Psoas muscle (tissue), 8 donors: ENCODE results near the gene LRRC28. TPM values are rescaled to one million over a fixed set of nuclear protein-coding genes. Genes with fewer than 3 reads are reported as not detected.
"Not testable (repeated sequence)": the region's sequence is repeated elsewhere in the genome, so short reads cannot be mapped to it uniquely, and the experiment has no call there.

Experiments used
- ATAC-seq, 4 donors: fragments of 200-7000 bp; cut with Tn5 transposase; one replicate each; pipeline ENCODE4 v1.9.1; 2020; ENCODE audit warnings: moderate library complexity in 3 of 4, mild to moderate bottlenecking in 2 of 4
- DNase-seq, 2 donors: peaks; one replicate each; pipeline ENCODE4 v3.0.0-alpha.2; 2020
- H3K27ac ChIP-seq: fragments of 200-600 bp; one replicate; pipeline ENCODE4 v1.8.0; 2022
- H3K27me3 ChIP-seq, 3 donors: fragments of 200-600 bp in 1 of 3; one replicate each; pipeline versions ENCODE4 v1.6.1 to v1.8.0; 2013 to 2022; ENCODE audit warnings: low read length in 2 of 3, mild to moderate bottlenecking in 2 of 3, moderate library complexity in 1 of 3; ENCODE audit not compliant: insufficient read depth in 3 of 3
- H3K36me3 ChIP-seq, 2 donors: fragments of 200-600 bp in 1 of 2; one replicate each; pipeline versions ENCODE4 v1.6.1 to v1.8.0; 2013 to 2022; ENCODE audit warnings: low read depth in 1 of 2, mild to moderate bottlenecking in 1 of 2, moderate library complexity in 1 of 2; ENCODE audit not compliant: insufficient read depth in 1 of 2
- H3K4me1 ChIP-seq: fragments of 200-600 bp; one replicate; pipeline ENCODE4 v1.8.0; 2022
- H3K4me3 ChIP-seq: fragments of 200-600 bp; one replicate; pipeline ENCODE4 v1.8.0; 2022; ENCODE audit warnings: mild to moderate bottlenecking
- H3K9me3 ChIP-seq: fragments of 200-600 bp; one replicate; pipeline ENCODE4 v1.8.0; 2022
- CTCF ChIP-seq: fragments of 200-600 bp; IDR thresholded peaks from one replicate; pipeline ENCODE4 v1.8.0; 2022; ENCODE audit warnings: antibody characterized with exemption
- WGBS, 3 donors: extraction: QIAGEN DNeasy Blood & Tissue Kit; methylation state at CpG; one replicate each; pipeline versions ENCODE4 v1.1.6 to v1.1.7; 2013; 5-methylcytosine and 5-hydroxymethylcytosine counted together
- intact Hi-C, 2 donors: fragments of 100-400 bp; cut with DNase I; formaldehyde crosslinking; loops; one replicate each; pipeline versions ENCODE4 v1.11.0 to v1.14.2; 2022
- polyA plus RNA-seq, 3 donors: library from polyadenylated mRNA; stranded (reverse); fragments of 200-250 nt; gene quantifications; one replicate each; pipeline ENCODE4 v1.2.3, GENCODE V29; 2013
- total RNA-seq, 4 donors: library from RNA; stranded (reverse); fragmentation: NEBNext Ultra II Directional in 2 of 4; extraction: Animal tissue kit (Norgen Biotek cat#: 25700) in 2 of 4; gene quantifications; one replicate each; pipeline versions ENCODE4 v1.2.1 to v1.2.4, GENCODE V29; 2021 to 2023
- donor health status: healthy with polysubstance abuse.
- donor health status: DM: no; HTN: no; CAD: no; lungs with moderate emphysema.
- donor health status: Bipolar disorder and iron deficiency.
- donor health status: healthy.
- donor health status: DM: yes; HTN: yes; CAD: no.
- donor health status: DM: no; HTN: no; CAD: no.
- donor health status: DM: no; HTN: no; CAD: no.
- donor health status: DM: yes; HTN: yes; CAD: no.

Gene LRRC28
- total and polyA plus RNA-seq, 7 donors: 8.4 to 31.2 (median 21.0) TPM

- Histone ChIP-seq H3K4me1 (no peaks in the 10 kb centered on the region), H3K9me3 (no peaks in the 10 kb centered on the region), H3K36me3 (peaks cover 0 to 21% of the 10 kb centered on the region in 2 donors), H3K4me3 (no peak overlapping the region), H3K27me3 (no peaks in the 10 kb centered on the region), H3K27ac (no peak overlapping the region)
- 97 to 99% (median 98%) methylated on average over 2 of the region's 2 CpGs for WGBS, 3 donors
- DNase-seq (no peak), ATAC-seq (no peak)
- intact Hi-C loops: no loop called here
- TF ChIP-seq CTCF: no peak
These were observed 18.5 kb upstream of the LRRC28 start for GRCh38 chr15:99232740-99233139.

GRCh38 chr15:99234160-99234559 is 17.1 kb upstream of the LRRC28 start:
- H3K27me3 ChIP-seq, H3K27ac ChIP-seq, H3K4me1 ChIP-seq, DNase-seq, H3K4me3 ChIP-seq, H3K9me3 ChIP-seq, intact Hi-C loops, ATAC-seq: not testable (repeated sequence)
- H3K36me3 ChIP-seq: peaks cover 0 to 23% of the 10 kb centered on the region in 2 donors
- WGBS, 3 donors: 92 to 97% (median 95%) methylated on average over 6 of the region's 6 CpGs

GRCh38 chr15:99238849-99239248 is 12.4 kb upstream of the LRRC28 start:
- Histone ChIP-seq H3K36me3 (peaks cover 0 to 36% of the 10 kb centered on the region in 2 donors), H3K27me3 (no peaks in the 10 kb centered on the region), H3K4me1 (no peaks in the 10 kb centered on the region), H3K27ac (no peak overlapping the region), H3K9me3 (no peaks in the 10 kb centered on the region), H3K4me3 (no peak overlapping the region)
- TF ChIP-seq CTCF: no peak
- intact Hi-C loops: no loop called here
- ATAC-seq: no peak
- no peak for DNase-seq
- WGBS, 3 donors: 95 to 96% (median 96%) methylated on average over 3 of the region's 3 CpGs

DNA sequence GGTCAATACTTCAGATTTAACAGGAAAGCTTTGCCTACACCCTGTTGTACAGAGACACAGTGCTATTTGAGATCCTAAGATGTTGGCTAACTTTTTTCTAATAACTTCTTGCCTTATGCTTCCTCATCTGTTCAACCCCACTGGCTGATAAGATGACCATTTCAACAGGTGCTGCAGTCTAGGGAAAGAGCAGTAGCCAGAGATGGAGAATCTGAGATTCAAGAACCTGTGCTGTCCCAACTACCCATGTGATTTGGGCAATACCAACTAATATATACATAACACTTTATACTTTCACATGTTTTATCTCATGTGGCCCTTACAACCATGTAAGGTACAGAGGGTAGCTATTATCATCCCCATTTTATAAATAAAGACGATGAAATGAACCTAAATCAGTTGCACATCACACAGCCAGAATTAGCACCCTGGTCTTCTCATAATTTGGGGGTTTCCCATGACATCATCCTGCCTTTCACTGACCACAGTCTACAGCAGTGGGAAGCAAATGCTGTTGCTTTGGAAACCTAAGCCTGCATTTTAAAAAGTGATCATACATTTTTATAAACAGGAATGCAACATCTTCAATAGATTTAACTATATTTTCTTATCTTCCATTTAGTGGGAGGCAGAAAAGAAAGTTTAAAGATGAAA is 11.6 kb upstream of the LRRC28 start:
- H3K36me3 ChIP-seq: peaks cover 0 to 41% of the 10 kb centered on the region in 2 donors
- 82 to 83% (median 83%) methylated on average over 1 of the region's 1 CpG for WGBS, 3 donors
- H3K4me1 ChIP-seq: no peaks in the 10 kb centered on the region
- no peaks in the 10 kb centered on the region for H3K27me3 ChIP-seq
- DNase-seq (no peak), ATAC-seq (no peak)
- no peaks in the 10 kb centered on the region for H3K9me3 ChIP-seq
- TF ChIP-seq CTCF: no peak
- no peak overlapping the region for H3K27ac ChIP-seq
- intact Hi-C loops: no loop called here
- no peak overlapping the region for H3K4me3 ChIP-seq

- intact Hi-C loops: no loop called here
- Histone ChIP-seq H3K27me3 (no peaks in the 10 kb centered on the region), H3K4me3 (no peak overlapping the region), H3K27ac (no peak overlapping the region), H3K36me3 (peaks cover 0 to 42% of the 10 kb centered on the region in 2 donors), H3K4me1 (no peaks in the 10 kb centered on the region), H3K9me3 (no peaks in the 10 kb centered on the region)
- ATAC-seq (no peak), DNase-seq (no peak)
- no peak for TF ChIP-seq CTCF
- whole genome bisulfite sequencing, 3 donors: 88 to 94% (median 90%) methylated on average over 9 of the region's 9 CpGs
These were observed 9.5 kb upstream of the LRRC28 start for GRCh38 chr15:99241752-99242151.
